HG03558 (cell line): Measurements from ENCODE around the gene PTBP1.
"Not testable (repeated sequence)": the region's sequence is repeated elsewhere in the genome, so short reads cannot be mapped to it uniquely, and the experiment has no call there.

Source experiments
- ATAC-seq: cut with Tn5 transposase; IDR thresholded peaks from one replicate; pipeline ENCODE4 v1.9.1; 2021; ENCODE audit warnings: moderate number of reproducible peaks; ENCODE audit not compliant: unreplicated experiment; ENCODE audit errors: extremely low read depth

PTBP1 gene

DNA sequence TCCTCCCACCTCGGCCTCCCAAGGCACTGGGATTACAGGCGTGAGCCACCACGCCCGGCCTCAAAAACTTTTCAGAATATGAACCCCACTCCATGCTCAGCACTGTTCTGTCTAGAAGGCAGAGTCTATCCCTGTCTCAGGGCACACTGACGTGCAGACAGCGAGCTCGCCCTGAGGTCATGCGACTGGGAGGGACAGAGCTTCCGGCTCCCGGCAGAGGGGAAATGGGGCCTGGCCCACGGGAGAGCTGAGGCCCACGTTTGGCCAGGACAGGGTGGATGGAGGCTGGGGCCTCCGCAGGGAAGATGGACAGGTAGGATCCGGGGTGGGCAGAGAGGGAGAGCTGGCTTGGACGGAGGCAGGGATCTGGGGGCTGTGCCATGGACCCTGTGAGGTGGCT, 27.6 kb downstream of the PTBP1 start:
- ATAC-seq: no peak

GRCh38 chr19:825897-826644, 28.8 kb downstream of the PTBP1 start:
- ATAC-seq: no peak

DNA sequence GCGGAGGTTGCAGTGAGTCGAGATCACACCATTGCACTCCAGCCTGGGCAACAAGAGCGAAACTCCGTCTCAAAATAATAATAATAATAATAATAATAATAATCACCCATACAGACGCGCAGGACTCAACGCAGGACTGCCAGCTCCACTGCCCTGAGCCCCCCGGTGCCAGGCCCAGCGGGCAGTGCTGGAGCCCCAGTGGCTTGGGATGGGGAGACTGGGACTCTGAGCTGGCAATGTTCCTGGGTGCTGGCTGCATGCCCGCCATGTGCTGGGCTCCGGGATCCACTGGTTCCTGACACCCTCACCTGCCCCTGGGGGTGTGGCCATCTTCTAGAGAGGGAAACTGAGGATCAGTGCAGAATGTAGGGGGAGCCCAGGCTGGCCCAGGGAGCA, 30.1 kb downstream of the PTBP1 start:
- no peak for ATAC-seq

GRCh38 chr19:827710-828321, 30.6 kb downstream of the PTBP1 start, which contains the start of gene AZU1:
AZU1 (plus strand) TSS chr19:827837; CDS start chr19:827847, 10 bp downstream.
- no peak for ATAC-seq

DNA sequence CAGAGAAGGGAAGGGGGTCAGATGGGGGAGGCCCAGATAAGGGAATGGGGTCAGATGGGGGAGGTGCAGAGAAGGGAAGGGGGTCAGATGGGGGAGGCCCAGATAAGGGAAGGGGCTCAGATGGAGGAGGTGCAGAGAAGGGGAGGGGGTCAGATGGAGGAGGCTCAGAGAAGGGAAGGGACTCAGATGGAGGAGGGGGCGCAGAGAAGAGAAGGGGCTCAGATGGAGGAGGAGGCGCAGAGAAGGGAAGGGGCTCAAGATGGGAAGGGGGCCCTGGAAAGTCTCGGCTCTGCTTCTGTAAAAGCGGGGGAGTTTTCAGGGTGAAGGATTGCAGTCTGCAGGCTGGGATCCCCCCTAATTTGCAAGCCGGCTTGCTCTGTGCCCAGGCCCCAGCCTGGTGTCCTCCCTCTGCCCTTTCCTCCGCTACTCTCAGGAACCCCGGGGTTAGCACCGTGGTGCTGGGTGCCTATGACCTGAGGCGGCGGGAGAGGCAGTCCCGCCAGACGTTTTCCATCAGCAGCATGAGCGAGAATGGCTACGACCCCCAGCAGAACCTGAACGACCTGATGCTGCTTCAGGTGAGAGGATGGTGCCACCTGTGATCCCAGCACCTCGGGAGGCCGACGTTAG, 32.0 kb downstream of the PTBP1 start:
- ATAC-seq: no peak

DNA sequence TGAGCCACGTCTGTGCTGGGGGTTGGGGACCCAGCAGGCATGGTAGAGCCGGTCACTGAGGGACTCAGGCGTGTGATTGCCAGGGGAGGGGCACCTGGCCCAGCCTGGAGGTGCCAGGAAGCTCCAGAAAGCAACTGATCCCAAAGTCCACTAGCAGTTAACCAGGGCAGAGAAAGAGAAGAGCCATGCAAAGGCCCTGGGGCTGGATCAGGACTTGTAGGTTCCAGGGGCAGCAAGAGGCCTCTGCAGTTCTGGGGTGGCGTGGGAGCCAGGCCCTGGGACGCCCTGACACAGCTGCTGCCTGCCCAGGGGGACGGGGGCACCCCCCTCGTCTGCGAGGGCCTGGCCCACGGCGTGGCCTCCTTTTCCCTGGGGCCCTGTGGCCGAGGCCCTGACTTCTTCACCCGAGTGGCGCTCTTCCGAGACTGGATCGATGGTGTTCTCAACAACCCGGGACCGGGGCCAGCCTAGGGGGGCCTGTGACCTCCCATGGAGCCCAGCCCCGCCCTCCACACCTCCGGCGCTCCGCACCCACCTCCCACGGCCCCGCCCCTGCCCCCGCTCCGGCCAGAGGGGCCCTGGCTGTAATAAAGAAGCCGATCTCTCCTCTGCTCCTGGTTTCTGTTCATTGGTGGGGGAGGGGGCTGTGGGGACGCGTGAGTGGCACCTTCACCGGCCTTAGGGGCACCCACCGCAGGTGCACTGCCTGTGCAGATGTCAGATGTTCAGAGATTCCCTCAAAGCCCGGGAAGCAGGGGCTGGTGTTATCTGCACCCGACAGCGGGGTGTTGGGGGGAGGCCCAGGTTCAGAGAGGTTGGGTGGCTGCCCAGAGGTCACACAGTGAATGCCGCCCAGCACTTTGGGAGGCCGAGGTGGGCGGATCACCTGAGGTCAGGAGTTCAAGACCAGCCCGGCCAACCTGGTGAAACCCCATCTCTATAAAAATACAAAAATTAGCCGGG, 34.4 kb downstream of the PTBP1 start:
- ATAC-seq: no peak

DNA sequence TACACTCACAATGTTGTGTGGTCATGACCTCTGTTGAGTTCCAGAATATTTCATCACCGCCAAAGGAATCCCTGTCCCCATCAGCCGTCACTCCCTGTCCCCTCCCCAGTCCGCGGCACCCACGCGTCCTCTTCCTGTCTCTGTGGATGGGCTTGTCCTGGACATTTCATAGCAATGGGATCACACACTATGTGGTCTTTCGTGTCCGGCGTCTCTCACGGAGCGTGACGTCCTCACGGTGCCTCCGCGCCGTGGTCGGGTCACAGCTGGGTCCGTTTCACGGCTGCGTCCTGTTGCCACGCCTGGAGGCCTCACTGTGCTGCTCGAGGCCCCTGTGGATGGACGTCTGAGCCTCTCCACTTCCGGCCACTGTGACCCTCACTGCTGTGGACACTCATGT, 37.0 kb downstream of the PTBP1 start:
- ATAC-seq: no peak

DNA sequence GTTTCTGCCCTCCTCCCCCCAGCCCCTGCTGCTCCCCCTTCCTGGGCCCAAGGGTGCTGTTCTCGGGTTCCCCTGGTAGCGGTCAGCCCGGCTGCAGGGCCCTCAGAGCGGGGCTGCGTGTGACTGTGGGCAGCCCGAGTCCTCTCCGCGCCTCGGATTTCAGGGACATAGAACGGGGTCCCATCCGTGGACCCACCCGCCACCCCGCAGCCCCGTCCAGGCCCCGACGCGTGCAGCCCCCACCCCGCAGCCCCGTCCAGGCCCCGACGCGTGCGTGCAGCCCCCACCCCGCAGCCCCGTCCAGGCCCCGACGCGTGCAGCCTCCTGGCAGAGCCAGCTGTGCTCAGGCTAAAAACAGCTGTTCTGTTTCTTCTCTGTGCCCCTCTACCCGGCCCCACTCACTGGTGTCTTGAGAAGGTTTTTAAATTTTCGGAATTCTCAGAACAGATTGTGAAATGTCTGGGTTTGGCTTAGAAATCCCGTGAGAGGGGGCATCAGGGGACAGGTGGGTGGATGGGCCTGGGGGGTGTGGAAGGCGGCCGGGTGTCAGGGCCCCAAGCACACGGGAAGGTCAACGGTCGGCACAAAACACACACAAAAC, 38.1 kb downstream of the PTBP1 start:
- ATAC-seq: no peak

DNA sequence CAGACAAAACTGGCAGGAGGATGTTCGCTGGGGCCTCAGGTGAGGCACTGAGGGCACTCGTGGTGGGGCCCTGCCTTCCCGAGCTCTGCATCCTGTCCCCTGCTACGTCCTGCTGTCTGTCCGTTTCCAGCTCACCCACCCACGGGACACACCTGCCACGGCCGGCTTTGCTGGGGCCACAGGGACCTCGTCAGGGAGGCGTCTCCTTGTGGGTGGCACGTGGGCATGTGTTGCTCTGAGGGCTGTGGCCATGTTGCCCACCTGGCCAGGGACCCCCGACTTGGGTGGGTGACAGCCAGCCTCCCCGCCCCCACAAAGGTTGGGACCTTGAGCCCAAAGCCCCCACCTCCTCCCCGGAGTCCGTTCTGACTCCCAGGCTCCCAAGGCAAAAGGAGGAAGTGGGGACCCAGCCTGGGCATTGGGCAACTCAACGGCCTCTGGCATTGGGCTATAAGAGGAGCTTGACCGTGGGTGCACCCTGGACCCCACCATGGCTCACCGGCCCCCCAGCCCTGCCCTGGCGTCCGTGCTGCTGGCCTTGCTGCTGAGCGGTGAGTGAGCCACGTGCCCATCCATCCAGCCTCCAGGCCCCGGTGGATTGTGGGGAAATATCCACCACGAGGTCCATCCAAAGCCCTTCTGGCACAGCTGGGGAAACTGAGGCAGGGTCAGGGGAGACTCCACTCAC, 43.4 kb downstream of the PTBP1 start, which contains the start of gene PRTN3:
PRTN3 (plus strand) TSS at position 481 of the 688 bp plus-strand sequence; CDS start at position 491, 10 bp downstream.
- ATAC-seq: no peak

DNA sequence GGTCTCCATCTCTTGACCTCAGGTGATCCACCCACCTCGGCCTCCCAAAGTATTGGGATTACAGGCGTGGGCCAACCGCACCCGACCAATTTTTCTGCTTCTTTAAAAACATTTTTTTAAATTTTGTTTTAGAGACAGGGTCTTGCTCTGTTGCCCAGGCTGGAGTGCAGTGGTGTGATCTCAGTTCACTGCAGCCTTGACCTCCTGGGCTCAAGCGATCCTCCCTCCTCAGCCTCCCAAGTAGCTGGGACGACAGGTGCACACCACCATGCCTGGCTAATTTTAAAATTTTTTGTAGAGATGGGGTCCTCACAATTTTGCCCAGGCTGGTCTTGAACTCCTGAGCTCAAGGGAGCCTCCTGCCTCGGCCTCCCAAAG, 45.5 kb downstream of the PTBP1 start:
- not testable (repeated sequence) for ATAC-seq

DNA sequence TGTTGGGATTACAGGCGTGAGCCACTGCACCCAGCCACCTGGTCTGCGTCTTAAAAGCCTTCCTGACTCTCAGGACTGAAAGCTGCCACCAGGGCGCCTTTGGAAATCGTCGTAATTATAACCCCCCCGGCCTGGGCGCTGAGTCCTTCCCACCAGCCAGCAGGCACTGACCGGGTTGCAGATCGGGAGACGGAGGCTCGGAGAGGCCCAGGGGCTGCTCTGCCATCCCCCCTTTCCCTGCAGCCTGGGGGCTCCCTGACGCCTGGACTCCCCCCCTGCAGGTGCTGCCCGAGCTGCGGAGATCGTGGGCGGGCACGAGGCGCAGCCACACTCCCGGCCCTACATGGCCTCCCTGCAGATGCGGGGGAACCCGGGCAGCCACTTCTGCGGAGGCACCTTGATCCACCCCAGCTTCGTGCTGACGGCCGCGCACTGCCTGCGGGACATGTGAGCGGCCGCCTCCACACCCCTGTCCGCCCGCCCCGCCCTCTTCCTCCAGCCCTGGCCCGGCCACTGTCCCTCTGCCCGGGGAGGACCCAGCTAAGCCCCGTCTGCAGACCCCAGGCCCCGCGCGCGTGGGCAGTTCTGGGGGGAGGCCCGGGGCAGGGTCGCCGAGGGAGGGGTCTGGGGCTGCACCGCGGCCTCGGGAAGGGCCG, 46.1 kb downstream of the PTBP1 start:
- ATAC-seq: no peak

DNA sequence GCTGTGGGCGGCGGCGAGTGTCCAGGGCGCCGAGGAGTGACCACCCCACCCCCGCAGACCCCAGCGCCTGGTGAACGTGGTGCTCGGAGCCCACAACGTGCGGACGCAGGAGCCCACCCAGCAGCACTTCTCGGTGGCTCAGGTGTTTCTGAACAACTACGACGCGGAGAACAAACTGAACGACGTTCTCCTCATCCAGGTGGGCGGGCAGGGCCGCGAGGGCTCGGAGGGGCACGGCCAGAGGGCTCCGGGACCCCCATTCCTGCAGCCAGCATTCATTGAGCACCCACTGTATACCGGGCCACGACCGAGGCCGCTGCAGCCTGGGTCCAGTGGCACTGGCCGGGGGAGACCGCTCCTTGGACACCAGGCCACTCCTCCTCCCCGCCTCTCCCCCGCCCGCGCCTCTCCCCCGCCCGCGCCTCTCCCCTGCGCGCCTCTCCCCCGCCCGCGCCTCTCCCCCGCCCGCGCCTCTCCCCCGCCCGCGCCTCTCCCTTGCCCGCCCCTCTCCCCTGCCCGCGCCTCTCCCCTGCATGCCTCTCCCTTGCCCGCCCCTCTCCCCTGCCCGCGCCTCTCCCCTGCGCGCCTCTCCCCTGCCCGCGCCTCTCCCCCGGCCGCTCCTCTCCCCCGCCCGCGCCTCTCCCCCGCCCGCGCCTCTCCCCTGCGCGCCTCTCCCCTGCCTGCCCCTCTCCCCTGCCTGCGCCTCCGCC, 46.7 kb downstream of the PTBP1 start:
- ATAC-seq: no peak

DNA sequence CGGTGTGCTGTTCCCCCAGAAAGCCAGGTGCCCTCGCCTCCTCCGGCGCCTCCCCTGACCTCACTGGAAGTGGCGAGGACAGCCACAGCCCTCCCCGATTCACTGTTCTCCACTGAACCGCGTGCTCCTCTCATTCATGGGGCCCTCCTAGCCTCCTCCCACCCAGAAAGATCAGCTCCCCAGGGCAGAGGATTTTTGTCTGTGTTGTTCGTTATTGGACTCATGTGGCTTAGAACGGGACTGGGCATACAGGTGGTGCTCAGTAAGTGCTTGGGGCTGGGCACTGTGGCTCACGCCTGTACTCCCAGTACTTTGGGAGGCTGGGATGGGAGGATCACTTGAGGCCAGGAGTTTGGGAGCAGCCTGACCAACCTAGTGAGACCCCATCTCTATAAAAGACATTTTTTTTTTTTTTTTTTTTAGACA, 47.3 kb downstream of the PTBP1 start:
- ATAC-seq: no peak

GRCh38 chr19:845707-846521, 48.7 kb downstream of the PTBP1 start:
- no peak for ATAC-seq

GRCh38 chr19:848386-848921, 51.2 kb downstream of the PTBP1 start:
- ATAC-seq: no peak

GRCh38 chr19:849195-849594, 51.9 kb downstream of the PTBP1 start:
- not testable (repeated sequence) for ATAC-seq
